ENCODE measurements around the gene RSPH9.

Gene RSPH9

DNA sequence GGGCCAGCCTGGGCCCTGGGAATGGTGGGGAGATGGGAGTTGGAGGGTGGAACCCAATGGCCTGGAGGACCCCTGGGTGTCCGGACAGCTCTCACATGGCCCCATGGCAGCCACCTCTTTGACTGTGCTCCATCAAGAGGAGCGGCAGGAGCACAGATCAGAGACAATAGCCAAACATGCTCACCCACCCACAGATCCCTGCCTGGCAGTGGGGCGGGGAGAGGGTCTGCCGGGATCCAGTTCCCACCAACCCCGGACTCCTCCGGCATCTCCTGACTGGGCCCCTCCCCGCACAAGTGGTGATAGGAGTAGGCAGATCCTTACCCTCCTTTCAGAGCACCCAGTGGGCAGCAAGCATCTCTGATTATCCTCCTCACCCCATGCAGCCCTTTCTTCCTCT is 74.7 kb downstream of the RSPH9 start:
- TF ChIP-seq EZH2phosphoT487 (IDR thresholded peaks at IDR 0.05; ENCODE audit: low read length) (no peak), EZH2 (optimal IDR thresholded peaks at IDR 0.05; ENCODE audit: low read depth, low read length) (no peak)
- TF ChIP-seq, protein P1, sequence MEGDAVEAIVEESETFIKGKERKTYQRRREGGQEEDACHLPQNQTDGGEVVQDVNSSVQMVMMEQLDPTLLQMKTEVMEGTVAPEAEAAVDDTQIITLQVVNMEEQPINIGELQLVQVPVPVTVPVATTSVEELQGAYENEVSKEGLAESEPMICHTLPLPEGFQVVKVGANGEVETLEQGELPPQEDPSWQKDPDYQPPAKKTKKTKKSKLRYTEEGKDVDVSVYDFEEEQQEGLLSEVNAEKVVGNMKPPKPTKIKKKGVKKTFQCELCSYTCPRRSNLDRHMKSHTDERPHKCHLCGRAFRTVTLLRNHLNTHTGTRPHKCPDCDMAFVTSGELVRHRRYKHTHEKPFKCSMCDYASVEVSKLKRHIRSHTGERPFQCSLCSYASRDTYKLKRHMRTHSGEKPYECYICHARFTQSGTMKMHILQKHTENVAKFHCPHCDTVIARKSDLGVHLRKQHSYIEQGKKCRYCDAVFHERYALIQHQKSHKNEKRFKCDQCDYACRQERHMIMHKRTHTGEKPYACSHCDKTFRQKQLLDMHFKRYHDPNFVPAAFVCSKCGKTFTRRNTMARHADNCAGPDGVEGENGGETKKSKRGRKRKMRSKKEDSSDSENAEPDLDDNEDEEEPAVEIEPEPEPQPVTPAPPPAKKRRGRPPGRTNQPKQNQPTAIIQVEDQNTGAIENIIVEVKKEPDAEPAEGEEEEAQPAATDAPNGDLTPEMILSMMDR (IDR thresholded peaks at IDR 0.05; ENCODE audit: low read length) = no peak
- no peak overlapping the region for H3K4me3 ChIP-seq (ENCODE audit: low read length)
- H3K36me3 ChIP-seq (replicated peaks; ENCODE audit: insufficient read depth, low read length) = no peaks in the 10 kb centered on the region
- H3K4me1 ChIP-seq (ENCODE audit: low read length) = peaks cover 20% of the 10 kb centered on the region
- no peak overlapping the region for H3K27ac ChIP-seq (ENCODE audit: low read length)
- no peak overlapping the region for H2AFZ ChIP-seq (ENCODE audit: low read length)
- H3K9me3 ChIP-seq (replicated peaks; ENCODE audit: insufficient read depth, low read length) = no peaks in the 10 kb centered on the region
- DNase-seq = no peak
- no peaks in the 10 kb centered on the region for H3K9me2 ChIP-seq (replicated peaks; ENCODE audit: insufficient read depth, low read length)
- H3K4me2 ChIP-seq (ENCODE audit: low read depth, low read length) = no peak overlapping the region
- H3K27me3 ChIP-seq (replicated peaks; ENCODE audit: insufficient read depth, low read length) = no peaks in the 10 kb centered on the region
- H3K9ac ChIP-seq (ENCODE audit: low read length) = no peak overlapping the region
- no peaks in the 10 kb centered on the region for H3K79me2 ChIP-seq (ENCODE audit: low read length)
- H3F3A ChIP-seq (ENCODE audit: insufficient read depth, low read length) = peaks cover 14% of the 10 kb centered on the region
- no peaks in the 10 kb centered on the region for H4K20me1 ChIP-seq (ENCODE audit: insufficient read depth, low read length)

DNA sequence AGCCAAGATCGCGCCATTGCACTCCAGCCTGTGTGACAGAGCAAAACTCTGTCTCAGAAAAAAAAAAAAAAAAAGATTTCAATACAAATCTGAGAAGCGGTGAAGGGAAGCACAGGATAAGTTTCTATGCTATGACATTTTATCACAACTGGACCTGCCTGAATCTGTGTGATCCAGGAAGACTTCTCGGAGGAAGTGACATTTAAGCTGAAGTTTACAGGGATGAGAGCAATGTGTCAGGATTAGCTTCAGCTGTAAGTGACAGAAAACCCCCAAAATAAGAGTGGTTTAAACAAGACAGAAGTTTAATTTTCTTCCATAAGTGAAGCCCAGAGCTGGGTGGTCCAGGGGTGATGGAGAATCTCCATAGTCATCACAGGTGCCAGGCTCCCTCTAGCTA is 76.2 kb downstream of the RSPH9 start:
- H3K4me3 ChIP-seq (ENCODE audit: low read length) = no peak overlapping the region
- H4K20me1 ChIP-seq (ENCODE audit: insufficient read depth, low read length) = no peaks in the 10 kb centered on the region
- TF ChIP-seq EZH2 (optimal IDR thresholded peaks at IDR 0.05; ENCODE audit: low read depth, low read length) (no peak), EZH2phosphoT487 (IDR thresholded peaks at IDR 0.05; ENCODE audit: low read length) (no peak)
- TF ChIP-seq, protein P1 (IDR thresholded peaks at IDR 0.05; ENCODE audit: low read length) = no peak
- no peaks in the 10 kb centered on the region for H3K9me3 ChIP-seq (replicated peaks; ENCODE audit: insufficient read depth, low read length)
- no peaks in the 10 kb centered on the region for H3K36me3 ChIP-seq (replicated peaks; ENCODE audit: insufficient read depth, low read length)
- H3K79me2 ChIP-seq (ENCODE audit: low read length) = no peaks in the 10 kb centered on the region
- H3F3A ChIP-seq (ENCODE audit: insufficient read depth, low read length) = no peaks in the 10 kb centered on the region
- no peaks in the 10 kb centered on the region for H3K27me3 ChIP-seq (replicated peaks; ENCODE audit: insufficient read depth, low read length)
- no peak overlapping the region for H3K9ac ChIP-seq (ENCODE audit: low read length)
- H2AFZ ChIP-seq (ENCODE audit: low read length) = no peak overlapping the region
- H3K27ac ChIP-seq (ENCODE audit: low read length) = no peak overlapping the region
- no peaks in the 10 kb centered on the region for H3K9me2 ChIP-seq (replicated peaks; ENCODE audit: insufficient read depth, low read length)
- no peak overlapping the region for H3K4me2 ChIP-seq (ENCODE audit: low read depth, low read length)
- H3K4me1 ChIP-seq (ENCODE audit: low read length) = peaks cover 6% of the 10 kb centered on the region
- DNase-seq = no peak

Measured in MM.1S (cell line).